Stimulated activated CD4-positive, alpha-beta T cell treated with anti-CD3 and anti-CD28 coated beads, TNF-alpha, amount 100 ng/mL, for 24 hours (primary cell): ENCODE data around the gene TSPAN18.

Experiments used
- DNase-seq, 3 experiments: peaks; one replicate each; pipeline ENCODE4 v3.0.0-alpha.2; 2020; ENCODE audit warnings: low read depth in 3 of 3

Gene TSPAN18

DNA sequence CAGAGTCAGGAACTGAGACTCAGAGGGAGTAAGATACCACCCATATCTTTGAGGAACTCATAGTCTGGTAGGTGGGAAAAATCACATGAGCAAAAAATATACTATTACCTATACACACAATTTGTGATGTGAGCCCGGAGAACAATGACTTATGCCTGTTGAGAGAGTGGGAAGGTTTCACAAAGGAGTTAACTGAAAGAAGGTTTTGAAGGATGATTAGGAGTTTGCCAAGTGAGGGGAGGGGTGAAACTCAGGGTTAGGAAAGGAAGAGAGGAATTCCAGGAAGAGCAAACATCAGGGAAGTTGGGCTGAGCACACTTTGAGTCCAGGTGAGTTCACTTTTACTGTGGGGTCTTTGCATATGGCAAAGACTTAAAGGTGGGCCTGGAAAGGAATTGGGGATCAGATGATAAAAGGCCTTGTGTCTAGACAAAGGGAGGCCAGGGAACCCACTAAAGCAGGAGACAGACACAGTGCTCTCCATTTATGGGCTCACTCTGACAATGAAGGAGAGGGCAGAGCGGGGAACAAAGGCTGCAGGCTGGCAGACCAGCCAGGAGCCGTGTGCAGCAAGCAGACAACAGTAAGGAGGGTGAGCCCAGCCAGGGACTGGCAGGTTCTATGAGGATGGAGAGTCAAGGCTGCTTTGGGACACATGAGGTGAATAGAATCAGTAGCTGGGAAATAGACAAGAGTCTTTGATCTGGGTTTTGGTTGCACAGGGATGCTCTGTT, 33.1 kb downstream of the TSPAN18 start:
- DNase-seq: no peak

DNA sequence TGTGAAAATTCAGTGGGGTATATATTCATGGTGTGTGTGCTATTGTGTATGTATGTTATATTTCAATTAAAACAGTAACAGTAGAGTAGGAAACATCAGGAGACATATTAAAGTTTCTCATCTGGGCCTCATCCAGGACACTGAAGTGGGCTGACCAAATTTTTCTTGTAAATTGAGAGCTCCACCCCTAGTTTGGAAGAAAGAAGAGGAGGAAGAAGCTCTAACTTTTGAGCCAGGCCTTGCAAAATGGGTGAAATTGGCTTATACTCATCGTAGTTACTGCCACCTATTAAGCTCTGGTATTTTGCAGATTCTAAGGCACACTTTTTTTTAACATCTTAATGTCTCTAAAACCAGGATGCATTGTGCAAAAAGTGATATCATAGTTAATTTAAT, 33.7 kb downstream of the TSPAN18 start:
- DNase-seq: no peak

DNA sequence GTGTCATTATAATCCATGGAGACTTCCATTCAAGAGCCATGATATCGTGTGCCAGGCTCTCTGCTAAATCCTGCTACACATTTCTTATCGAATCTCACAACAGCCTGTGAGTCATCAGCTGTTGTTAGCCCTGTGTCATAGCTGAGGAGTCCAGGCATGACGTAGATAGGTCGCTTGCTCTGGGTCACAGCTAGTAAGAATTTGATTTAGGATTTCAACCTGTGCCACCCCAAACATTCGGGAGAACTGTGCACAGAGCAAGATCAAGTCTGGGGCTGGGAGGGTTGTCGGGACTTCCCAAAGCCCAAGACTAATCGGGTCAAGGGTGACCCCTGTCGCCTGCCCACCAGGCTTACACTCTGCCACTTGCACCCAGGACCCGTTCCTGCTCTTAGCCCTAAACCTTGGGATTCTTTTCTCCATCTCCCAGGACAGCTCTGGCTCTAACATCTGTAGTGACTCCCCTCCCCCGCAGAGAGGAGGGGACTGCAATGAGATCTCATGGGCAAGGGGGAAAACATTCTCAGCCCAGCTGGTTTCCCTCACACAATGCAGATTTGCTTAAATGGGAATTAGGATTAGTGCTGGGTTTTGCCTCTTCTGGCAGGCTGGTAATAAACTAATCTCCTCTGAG, 34.3 kb downstream of the TSPAN18 start:
- DNase-seq: no peak

DNA sequence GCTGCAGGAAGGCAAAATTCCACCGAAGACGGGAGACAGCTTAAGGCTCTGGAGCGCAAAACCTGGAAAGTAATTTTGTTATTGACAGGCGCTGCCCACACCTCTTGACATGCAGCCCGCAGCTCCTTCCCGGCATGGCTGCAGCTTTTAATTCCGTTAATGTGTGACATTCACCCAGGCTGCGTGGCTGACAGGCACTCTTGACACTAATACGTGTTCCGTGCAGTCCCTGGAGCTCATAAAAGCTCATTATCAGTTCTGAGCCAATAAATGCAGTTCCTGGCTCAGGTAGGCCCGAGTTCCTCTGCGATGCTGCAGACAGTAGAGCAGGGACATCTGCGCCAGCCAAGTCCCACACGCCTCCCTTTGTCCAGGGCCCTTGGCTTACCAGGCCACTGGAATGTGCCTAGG, 34.8 kb downstream of the TSPAN18 start:
- no peak for DNase-seq

DNA sequence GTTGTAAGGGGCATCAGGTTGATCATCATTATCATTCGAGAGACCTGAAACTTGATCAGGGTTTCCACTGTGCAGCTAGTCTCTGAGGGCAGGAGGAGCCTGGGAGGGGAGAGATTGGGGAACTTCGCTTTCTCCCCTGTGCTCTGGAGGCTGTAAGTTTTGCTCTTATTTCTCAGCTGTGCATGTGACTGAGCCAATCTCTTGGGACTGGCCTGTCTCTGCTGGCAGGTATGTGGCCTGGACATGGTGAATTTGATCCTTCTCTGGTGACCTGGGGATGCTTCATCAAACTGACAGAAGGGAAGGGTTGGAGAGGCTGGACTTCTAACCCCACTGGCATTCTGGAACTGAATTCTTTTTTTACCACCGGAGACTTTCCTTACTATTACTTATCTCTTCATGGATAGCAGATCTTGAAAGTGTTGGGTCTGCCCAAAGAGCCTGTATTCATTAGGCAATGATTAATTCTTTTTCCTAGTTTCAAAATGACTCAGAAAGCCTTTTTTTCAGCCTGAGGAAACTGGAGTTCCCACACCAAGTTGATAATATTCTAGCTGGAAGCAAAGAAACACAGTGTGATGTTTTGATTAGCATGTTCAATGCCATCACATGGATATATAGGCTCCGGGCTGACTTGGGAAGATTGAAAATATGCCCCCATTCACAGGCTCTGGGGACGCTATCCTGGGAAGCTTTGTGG, 36.5 kb downstream of the TSPAN18 start:
- no peak for DNase-seq

DNA sequence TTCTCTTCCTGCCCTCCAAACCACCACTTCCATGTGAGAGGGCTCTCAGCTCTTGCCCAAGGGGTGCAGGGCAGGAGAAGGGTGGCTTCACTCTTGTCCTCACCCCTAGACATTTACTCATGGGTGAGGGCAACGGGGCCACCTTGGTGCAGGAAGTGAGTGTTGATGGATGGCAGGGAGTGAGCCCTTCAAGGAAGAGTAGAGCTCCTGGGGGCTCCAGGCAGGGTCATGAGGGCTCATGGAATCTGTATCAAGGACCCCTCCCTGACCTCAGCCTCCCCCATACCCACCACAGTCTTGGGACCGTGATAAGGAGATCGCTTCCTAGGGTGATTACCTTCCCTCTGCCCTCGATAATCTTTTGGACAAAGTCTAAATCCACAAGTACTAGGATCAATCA, 37.8 kb downstream of the TSPAN18 start:
- DNase-seq: no peak

DNA sequence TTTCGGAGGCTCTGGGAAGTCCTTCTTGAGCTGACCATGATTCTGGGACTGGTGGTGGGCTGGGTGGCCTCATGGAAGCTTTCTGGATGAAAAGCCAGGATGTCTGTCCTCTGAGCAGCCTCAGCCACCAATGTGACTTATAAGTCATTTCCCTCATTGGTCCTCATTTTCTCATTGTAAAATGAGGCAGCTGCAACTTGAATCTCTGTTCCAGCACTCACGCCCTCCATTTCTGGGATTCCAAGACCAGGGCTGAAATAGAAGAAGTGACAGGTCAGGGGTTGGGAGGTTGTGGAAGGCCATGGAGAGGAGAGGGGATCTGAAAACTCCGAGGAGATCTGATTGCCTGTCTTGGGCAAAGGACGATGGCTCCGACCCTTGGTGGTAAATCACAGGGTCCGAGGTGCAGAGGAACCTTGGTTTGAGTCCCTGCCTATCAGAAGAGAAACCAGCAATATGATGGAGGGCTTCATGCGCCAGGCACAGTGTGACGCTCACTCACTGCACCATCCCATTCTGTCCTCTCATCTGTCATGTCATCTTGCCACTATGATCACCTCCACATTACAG, 38.3 kb downstream of the TSPAN18 start:
- DNase-seq: no peak

DNA sequence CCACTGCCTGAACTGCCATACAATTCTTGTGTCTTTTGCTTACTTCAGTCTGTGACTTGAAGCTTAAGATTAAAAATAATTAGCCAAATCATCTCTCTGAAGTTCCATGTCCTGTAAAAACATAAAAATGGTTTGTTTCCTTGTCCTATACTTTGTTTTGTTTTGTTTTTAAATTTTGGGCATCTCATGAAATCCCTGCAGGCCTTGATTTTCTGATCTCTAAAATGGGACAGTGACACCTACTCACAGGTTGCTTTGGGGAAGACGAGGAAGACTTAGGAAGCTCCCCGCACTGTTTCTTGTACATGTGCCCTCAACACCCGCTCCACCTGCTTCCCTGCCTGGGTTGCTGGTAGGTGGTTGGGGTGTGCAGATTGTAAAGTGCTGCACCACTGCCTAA, 38.9 kb downstream of the TSPAN18 start:
- no peak for DNase-seq

DNA sequence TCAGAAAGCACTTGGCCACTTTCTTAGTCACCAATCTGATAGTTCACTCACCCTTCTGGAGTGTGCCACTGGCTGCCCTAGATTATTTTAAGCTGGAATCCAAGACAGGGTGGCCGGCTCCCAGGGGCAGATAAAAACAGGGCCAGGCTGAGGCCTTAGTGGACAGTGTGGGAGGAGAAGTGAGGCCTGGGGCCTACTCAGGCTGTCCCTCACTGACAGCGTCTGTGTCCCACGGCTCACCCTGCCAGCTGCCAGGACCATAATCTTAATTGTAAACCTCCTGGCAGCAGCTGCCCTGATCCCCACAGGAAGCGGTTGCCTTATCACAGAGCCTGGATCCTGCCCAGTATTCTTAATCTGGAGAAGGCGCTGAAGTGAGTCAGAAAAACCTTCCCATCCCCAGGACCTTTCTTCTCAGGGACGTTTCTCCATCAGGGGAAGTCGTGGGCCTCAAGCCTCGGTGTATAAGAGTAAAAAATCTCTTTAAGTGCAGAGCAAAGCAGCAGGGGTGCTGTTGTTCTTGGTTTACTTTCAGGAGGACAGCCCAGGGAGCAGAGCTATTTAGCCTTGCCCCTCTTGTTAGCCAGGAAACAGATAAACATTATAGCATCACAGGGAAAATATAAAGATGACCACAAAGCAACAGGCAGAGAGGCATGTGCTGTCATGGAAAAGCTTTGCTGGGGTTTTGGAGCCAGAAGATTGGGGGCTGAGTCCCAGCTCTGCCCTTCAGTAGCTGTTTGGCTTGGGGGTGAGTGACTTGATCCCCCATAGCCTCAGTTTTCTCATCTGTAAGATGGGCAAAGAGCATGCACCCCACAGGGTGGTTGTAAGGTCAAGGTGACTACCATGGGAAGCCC, 39.6 kb downstream of the TSPAN18 start:
- no peak for DNase-seq

DNA sequence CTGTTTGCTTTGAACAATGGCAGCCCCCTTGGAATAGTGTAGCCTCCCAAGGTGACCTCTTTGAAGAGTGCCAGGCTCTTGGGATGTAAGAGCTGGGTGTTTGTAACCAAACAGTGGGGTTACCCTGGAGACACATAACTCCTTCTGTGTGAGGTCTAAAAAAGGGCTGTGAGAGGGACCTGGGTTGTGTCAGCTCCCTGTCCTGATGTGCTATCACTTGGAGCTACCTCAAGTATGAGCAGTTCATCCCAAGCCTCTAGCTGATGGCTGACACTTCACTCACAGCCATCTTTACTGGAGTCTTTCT, 40.2 kb downstream of the TSPAN18 start:
- DNase-seq: no peak

DNA sequence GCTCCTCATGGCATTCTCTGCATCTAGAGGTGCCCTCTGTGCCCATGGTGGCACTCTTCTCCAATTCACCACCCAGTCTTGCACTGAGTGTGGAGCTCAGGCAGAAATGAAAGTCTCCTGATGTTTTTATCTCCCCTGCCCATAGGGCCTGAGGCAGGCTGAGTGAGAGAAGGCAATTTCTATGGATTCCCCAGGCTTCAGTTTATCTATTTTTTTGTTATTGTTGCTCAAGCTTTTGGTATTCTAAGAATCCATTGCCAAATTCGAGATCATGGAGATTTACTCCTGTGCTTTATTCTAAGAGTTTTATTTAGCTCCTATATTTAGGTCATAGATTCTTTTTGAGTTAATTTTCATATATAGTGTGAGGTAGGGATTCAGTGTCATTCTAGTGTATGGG, 40.7 kb downstream of the TSPAN18 start:
- DNase-seq: no peak

DNA sequence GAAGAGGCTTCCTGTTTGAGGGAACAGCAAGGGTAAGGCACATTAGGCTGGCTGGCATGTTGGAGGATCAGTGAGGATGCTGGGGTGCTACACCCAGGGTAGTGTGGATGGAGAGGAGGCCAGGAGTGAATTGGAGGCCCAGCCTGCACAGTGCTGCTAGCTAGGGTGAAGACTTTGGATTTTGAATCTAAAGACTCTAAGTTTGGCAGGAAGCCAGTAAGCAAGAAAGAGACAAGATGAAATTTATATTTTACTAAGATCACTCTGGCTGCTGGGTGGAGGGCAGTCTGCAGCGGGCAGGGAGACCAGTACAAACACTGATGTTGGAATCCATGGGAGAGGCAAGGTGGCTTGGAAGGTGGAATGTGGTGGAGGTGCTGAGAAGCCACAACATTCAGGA, 43.6 kb downstream of the TSPAN18 start:
- no peak for DNase-seq

DNA sequence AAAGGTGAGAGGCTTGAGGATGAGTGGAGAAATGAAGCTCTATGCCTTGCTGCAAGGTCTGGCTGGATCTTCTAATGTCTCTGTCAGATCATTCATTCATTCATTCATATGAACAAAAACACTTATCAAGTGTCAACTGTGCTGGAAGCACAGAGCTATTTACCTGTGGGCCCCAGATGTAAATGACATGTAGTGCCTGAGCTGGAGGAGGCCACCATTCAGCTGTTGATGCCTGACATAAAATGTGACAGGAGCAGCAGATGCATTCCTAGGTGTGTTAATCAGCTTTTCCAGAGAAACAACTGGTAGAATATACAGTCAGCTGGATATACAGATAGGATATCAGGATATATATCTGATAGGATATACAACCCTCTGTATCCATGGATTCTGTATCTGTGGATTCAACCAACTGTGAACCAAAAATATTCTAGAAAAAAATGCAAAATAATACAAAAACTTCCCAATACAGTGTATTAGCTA, 44.5 kb downstream of the TSPAN18 start:
- no peak for DNase-seq

DNA sequence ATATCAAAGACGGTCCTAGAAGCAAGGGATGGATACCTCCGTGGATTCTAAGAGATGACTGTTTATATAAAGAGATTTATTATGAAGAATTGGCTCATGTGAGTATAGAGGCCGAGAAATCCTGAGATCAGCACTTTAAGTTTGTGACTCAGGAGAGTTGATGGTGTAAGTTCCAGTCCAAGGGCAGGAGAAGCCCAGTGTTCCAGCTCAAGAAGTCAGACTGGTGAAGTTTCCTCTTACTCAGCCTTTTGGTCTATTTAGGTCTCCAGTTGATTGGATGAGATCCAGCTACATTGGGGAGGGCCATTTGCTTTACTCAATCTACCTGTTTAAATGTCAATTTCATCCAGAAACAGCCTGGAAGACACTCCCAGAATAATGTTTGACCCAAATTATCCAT, 45.1 kb downstream of the TSPAN18 start:
- DNase-seq: no peak

DNA sequence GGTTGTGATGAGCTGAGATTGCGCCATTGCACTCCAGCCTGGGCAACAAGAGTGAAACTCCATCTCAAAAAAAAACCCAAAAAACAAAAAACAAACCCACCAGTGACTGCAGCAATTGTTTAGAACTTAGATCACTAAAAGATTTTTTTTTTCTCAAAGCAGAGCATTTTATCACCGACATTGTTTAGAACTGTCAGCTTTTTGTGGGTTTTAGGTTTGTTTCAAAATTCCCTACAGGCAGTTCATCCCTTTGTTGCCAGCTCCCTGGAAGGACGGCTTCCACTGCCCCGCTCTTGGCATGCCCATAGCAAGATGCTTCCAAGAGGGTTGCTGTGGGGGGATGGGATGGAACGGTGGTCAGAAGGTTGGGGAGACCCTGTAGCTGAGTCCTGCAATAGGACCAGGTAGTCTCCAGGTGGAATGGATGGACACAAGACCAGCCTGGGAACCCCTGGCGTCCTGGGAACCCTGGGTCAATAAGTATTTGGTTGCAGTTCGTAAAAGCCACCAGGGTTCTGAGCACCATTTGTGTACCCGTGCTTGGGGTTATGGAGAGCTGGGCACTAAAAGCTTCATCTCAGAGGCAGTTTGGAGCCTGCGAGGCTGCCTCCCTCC, 46.7 kb downstream of the TSPAN18 start:
- no peak for DNase-seq

DNA sequence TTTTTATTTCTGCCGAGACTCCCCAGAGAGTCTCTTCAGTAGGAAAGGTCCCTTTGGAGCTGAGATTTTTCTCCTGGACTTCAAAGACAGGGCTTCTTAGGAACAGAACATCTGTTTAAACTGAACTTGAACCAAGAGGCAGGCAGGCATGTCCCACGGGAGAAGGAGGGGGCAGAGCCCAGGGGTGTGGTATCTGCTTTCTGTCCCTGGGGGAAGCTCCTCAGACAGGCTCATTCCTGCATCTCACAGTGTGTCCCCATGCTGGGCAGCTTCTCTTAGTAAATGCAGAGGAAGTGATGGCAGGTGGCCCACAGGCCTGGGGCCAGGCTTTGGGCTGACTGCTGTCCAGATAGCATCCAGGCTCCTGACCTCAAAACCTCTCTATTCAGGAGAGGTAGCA, 47.3 kb downstream of the TSPAN18 start:
- no peak for DNase-seq

DNA sequence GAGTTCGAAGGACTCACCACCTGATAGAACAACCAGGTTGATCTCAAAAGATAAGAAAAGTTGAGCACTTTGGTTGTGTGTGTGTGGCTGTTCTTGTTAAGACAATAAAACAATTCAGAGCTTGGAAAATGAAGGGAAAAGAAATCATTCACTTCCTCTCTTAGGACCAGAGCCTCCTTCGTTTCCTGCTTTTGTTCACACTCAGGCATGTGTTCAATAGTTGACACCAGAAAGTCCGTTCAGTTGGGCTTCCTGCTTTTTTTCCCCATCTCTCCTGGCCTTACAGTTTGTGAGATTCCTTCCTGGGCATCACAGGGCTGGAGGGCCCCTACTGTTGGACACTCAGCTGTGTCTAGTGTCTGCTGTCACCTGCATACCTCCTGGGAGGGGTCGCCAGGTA, 48.0 kb downstream of the TSPAN18 start:
- DNase-seq: no peak

DNA sequence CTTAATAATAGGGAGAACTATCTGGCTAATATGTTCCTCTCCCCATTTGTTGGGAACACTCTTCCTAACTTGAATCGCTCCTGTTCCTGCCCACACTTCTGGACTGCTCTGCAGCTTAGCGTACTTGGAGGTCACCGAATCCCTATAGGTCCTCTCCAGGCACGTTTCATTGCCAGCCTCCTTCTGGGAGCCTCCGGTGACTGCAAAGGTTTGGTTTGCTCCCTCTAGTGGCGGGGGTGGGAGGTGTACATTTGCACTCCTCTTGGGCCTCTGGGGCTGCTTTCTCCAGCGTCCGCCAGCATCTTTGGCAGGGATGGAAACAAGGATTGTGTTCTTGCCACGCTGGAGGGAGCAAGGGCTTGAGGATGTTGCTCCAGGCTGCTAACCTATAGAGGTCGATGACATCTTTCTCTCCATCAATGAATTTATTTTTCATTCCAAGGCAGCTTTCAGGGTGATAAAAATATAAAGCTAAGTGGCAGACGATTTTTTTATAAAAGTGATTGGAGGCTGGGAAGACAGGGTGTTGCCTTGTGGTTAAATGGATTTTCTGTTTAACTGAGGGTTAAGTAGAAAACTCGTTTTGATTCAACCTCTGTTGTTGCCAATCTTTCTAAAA, 48.7 kb downstream of the TSPAN18 start:
- peak; percentile 40 to 71 (median 45) for DNase-seq

DNA sequence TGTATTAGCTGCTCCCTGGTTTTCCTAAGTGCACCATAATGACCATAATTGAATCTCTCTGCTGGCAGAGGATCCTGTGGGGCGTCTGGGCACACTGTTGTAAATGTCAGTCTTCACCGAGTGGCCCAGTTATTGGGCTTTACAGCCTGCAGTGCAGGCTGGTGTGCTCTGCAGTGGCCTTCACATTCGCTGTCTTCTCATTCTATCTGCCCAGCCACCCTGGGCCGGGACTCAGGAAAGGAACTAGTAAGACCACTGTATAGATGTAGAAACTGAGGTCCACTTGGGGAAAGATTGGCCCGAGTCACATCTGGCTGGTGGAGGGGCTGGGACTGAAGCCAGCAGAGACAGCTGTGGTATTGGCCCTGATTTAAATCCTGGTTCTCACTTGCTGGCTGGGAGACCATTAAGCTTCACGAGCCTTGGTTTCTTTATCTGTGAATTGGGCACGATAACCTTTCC, 49.3 kb downstream of the TSPAN18 start:
- no peak for DNase-seq

DNA sequence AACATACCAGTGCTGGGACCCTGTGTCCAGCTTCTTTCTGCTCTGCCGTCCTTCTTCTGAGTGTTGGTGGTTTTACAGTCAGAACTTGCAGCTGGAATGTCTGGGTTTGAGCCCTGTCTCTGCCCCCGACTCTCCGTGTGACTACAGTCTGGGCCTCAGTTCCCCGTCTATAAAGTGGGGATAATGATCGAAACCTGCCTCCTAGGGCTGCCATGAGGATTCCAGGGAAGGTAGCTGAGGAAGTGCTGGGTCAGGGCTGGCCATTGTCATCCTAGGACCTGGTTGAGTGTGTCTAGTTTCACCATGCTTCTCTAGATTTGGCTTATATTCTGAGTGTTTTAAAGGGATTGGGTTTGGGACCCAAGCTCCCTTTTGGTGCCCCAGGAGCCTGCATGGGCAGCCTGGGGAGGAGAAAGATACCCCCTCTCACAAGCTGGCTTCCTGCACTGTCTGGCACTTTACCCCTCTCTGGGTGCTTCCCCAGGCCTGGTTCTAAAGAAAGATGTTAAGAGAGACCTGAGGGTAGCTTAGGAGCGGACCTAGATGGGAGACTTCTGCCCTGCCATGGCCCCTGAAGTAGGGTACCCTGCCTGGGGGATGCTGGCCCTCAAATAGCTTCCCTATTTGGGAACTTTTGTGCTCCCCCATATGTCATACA, 49.9 kb downstream of the TSPAN18 start:
- no peak for DNase-seq
